Chondrocyte (in vitro differentiated cells): Measurements from ENCODE around the gene PROM1. TPM values are rescaled to one million over a fixed set of nuclear protein-coding genes. Genes with fewer than 3 reads are reported as not detected.
A peak's percentile ranks its signal among the peaks of the same experiment; 100 is the strongest.

ENCODE experiments used
- DNase-seq: peaks from one replicate; pipeline ENCODE4 v3.0.0; 2021; ENCODE audit warnings: mixed read lengths, low spot score
- H3K27ac Mint-ChIP-seq: one replicate; pipeline ENCODE4 v1.8.0; 2021; ENCODE audit warnings: mild to moderate bottlenecking, moderate library complexity, mixed read lengths; ENCODE audit not compliant: unreplicated experiment
- H3K27me3 Mint-ChIP-seq: 2 replicates; pipeline ENCODE4 v1.8.0; 2021; ENCODE audit warnings: low read depth, mixed read lengths
- H3K36me3 Mint-ChIP-seq: 2 replicates; pipeline ENCODE4 v1.8.0; 2021; ENCODE audit warnings: low read depth, mixed read lengths
- H3K4me1 Mint-ChIP-seq: 2 replicates; pipeline ENCODE4 v1.8.0; 2021; ENCODE audit warnings: low read depth, mild to moderate bottlenecking, mixed read lengths
- H3K4me3 Mint-ChIP-seq: one replicate; pipeline ENCODE4 v1.8.0; 2021; ENCODE audit warnings: mild to moderate bottlenecking, moderate library complexity, mixed read lengths; ENCODE audit not compliant: unreplicated experiment
- H3K9me3 Mint-ChIP-seq: 2 replicates; pipeline ENCODE4 v1.8.0; 2021; ENCODE audit warnings: low read depth, mixed read lengths
- CTCF ChIP-seq: fragments of 200-600 bp; sonication (generic); IDR thresholded peaks from 2 replicates; pipeline ENCODE4 v1.5.0; 2021; ENCODE audit warnings: antibody characterized with exemption, mild to moderate bottlenecking, moderate library complexity
- total RNA-seq: library from RNA; stranded (reverse); gene quantifications from 3 replicates; pipeline ENCODE4 v1.2.1, GENCODE V29; 2021

PROM1 gene
- total RNA-seq, 1 donor from 2014 or later = 0.10 TPM

- H3K27ac Mint-ChIP-seq = no peak overlapping the region
- peaks cover 14% of the 10 kb centered on the region for H3K27me3 Mint-ChIP-seq
- H3K4me1 Mint-ChIP-seq = no peaks in the 10 kb centered on the region
- no peak for DNase-seq
- H3K36me3 Mint-ChIP-seq = peaks cover 6% of the 10 kb centered on the region
- H3K9me3 Mint-ChIP-seq = peaks cover 10% of the 10 kb centered on the region
- no peak overlapping the region for H3K4me3 Mint-ChIP-seq
- TF ChIP-seq CTCF = no peak
These were observed 115.1 kb downstream of the PROM1 start for GRCh38 chr4:15968551-15969300.

- Mint-ChIP-seq H3K4me1 (peaks cover 8% of the 10 kb centered on the region), H3K9me3 (peaks cover 10% of the 10 kb centered on the region), H3K27me3 (peaks cover 18% of the 10 kb centered on the region), H3K36me3 (peaks cover 6% of the 10 kb centered on the region), H3K27ac (no peak overlapping the region), H3K4me3 (no peak overlapping the region)
- TF ChIP-seq CTCF = no peak
- DNase-seq = no peak
These were observed 118.5 kb downstream of the PROM1 start for GRCh38 chr4:15965325-15965724.

- no peak overlapping the region for H3K4me3 Mint-ChIP-seq
- DNase-seq = no peak
- H3K9me3 Mint-ChIP-seq = peaks cover 10% of the 10 kb centered on the region
- peaks cover 6% of the 10 kb centered on the region for H3K36me3 Mint-ChIP-seq
- H3K27me3 Mint-ChIP-seq = peaks cover 19% of the 10 kb centered on the region
- no peak overlapping the region for H3K27ac Mint-ChIP-seq
- no peak for TF ChIP-seq CTCF
- H3K4me1 Mint-ChIP-seq = peaks cover 8% of the 10 kb centered on the region
These were observed 119.7 kb downstream of the PROM1 start for GRCh38 chr4:15964159-15964558.

- Mint-ChIP-seq H3K36me3 (peaks cover 6% of the 10 kb centered on the region), H3K9me3 (peaks cover 10% of the 10 kb centered on the region), H3K27ac (no peak overlapping the region), H3K27me3 (peaks cover 18% of the 10 kb centered on the region), H3K4me1 (peaks cover 8% of the 10 kb centered on the region), H3K4me3 (no peak overlapping the region)
- TF ChIP-seq CTCF = no peak
- no peak for DNase-seq
These were observed 120.2 kb downstream of the PROM1 start for GRCh38 chr4:15963576-15963975.

- no peak within 1 kb of the TSS for H3K4me3 Mint-ChIP-seq
- peak; percentile 86 for TF ChIP-seq CTCF
- peaks cover 6% of the 10 kb centered on the region for H3K36me3 Mint-ChIP-seq
- no peak for DNase-seq
- H3K4me1 Mint-ChIP-seq = peaks cover 8% of the 10 kb centered on the region
- peaks cover 18% of the 10 kb centered on the region for H3K27me3 Mint-ChIP-seq
- H3K27ac Mint-ChIP-seq = no peak within 1 kb of the TSS
- H3K9me3 Mint-ChIP-seq = peaks cover 10% of the 10 kb centered on the region
These were observed 120.8 kb downstream of the PROM1 start, which contains the start of gene FGFBP2 for GRCh38 chr4:15963001-15963451. TSS of gene FGFBP2 (minus strand) at chr4:15963175. CDS start at chr4:15963129, 46 bp downstream.
